Left lobe of liver (tissue), 2 donors: ENCODE data around the gene STXBP5. TPM values are rescaled to one million over a fixed set of nuclear protein-coding genes. Genes with fewer than 3 reads are reported as not detected.

Experiments used
- ATAC-seq: fragments of 200-7000 bp; cut with Tn5 transposase; one replicate; pipeline ENCODE4 v1.9.1; 2020; ENCODE audit warnings: mild to moderate bottlenecking, moderate library complexity
- DNase-seq: peaks from one replicate; pipeline ENCODE4 v3.0.0-alpha.2; 2020; ENCODE audit warnings: low spot score
- total RNA-seq: library from RNA; stranded (reverse); gene quantifications from one replicate; pipeline ENCODE4 v1.2.1, GENCODE V29; 2021
- donor health status: DM: no; HTN: no; CAD: no; lungs with moderate emphysema.
- donor health status: DM: no; HTN: yes; CAD: no.

The STXBP5 gene
- 3.7 TPM for total RNA-seq

DNA sequence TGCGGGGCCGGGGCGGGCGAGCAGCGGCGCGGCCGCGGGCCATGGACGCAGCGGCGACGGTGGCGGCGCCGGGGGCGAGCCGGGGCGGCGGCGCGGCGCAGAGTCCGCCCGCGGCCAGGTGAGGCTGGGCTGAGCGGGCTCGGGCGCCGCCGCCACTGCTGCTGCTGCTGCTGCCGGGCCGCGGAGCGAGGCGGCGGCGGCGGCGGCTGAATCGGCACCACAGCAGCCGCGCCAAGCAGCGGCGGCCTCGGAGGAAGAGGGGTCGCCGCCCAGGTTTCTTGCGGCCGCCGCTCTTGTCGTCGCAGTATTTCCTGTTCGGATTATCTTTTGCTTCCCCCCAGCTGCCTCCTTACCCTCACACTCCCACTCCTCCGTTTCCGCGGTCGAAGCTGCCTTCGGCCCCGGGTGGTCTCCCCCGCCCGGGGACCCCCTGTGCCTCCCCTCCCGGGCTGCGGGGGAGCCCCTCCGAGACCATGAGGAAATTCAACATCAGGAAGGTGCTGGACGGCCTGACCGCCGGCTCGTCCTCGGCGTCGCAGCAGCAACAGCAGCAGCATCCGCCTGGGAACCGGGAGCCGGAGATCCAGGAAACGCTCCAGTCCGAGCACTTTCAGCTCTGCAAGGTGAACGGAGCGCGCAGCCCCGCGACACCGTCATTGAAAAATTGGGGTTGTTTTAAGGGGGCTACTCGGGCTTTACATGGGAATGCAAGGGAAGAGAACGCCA, at the start of gene STXBP5:
Gene STXBP5, plus strand, starts transcription at position 358 of the 726 bp plus-strand sequence. Its CDS starts 116 bp downstream, at position 474.
- ATAC-seq (peak; percentile 54), DNase-seq (peak; percentile 64)

DNA sequence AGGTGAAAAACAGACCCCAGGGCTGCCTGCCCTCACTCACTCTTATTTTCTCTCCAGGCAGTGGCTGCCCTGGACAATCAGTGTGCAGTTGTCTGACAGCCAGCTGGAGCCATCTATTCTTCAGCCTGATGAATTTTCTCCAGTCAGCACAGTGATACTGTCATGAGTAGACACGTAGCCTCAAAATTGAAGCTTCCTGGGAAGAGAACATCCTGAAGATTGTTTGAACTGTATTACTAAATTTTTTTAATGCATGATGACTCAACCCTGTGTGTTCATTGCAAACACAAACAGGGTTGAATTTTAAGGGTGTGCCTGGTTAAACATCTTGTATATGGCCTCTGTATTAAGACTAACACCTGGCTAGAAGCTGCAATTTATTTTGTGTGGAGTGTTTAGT, 49.8 kb upstream of the STXBP5 start:
- no peak for ATAC-seq
- no peak for DNase-seq

GRCh38 chr6:147156218-147156617, 48.0 kb upstream of the STXBP5 start:
- ATAC-seq, result no peak
- DNase-seq, result no peak

- no peak for ATAC-seq
- no peak for DNase-seq
These were observed 47.3 kb upstream of the STXBP5 start for GRCh38 chr6:147156799-147157382.

- DNase-seq, result no peak
- ATAC-seq, result no peak
These were observed 46.3 kb upstream of the STXBP5 start for GRCh38 chr6:147157930-147158329.

- no peak for ATAC-seq
- DNase-seq, result no peak
These were observed 45.3 kb upstream of the STXBP5 start for GRCh38 chr6:147158881-147159280.

GRCh38 chr6:147159536-147160374, 44.5 kb upstream of the STXBP5 start:
- DNase-seq (no peak), ATAC-seq (no peak)

DNA sequence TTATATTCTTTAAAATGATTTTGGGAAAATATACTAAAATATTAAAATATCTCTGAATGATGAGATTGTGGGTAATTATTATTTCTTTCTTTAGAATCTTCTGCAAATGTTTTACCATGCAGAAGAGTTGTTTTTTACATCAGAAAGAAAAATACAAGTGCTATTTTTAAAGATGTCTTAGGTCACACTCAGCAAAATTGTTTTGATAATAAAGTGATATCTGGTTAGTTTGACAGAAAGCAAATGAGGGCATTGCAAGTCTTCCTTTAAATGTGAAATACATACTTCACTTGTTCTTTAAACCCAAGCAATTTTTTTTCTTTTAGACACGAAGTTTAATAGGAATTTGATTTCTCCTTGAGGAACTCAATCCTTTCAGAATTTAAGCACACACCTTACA, 43.6 kb upstream of the STXBP5 start:
- DNase-seq (no peak), ATAC-seq (no peak)

DNA sequence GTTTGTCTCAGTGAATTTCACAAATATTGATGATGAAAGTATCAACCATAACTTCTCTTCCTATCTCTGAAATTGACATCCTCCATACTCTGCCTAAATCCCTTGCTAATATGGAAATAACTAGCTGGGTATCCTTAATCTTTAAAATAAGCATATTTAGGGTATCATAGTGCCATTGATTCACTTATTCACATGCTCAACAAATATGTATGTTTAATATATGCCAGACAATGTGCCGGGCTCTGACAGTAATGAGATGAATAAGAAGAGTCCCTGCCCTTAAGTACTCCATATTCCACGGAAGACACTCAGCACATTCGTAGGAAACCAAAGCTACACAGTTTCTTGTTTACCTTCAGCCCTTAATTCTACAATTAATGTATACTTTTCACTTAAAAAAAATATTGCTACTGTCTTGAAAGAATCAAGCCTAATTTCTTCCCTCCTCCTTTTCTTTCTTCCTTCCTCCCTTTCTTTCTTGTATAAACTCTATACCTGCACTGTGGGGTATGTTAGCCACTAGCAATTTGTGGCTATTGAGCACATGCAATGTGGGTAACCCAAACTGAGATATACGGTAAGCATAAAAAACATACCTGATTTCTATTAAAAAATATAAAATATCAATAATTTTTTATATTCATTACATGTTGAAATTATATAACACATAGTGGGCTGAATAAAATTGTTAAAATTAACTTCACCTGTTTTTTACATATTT, 42.8 kb upstream of the STXBP5 start:
- ATAC-seq, result no peak

DNA sequence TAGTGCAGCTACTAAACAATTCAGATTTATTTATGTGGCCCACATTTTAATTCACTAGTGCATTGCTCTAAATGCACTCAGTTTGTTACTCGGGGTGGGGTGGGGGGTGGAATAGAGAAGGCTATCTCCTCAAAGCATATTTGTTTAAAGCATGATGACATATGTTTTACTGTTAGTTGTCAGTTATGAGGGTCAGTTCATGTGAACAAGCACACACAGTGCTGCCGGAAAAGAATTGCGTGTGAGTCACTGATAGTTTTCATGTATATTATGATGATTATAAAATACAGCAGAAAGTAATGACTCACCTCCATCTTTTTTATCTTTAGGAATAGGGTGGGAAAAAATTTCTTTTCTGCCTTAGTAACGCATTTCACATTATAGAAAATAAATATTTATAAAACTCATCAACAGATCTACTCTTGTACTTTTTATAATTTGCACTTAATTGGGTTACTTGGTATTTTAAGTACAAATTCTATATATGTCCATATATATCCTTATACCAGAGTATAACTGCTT, 42.2 kb upstream of the STXBP5 start:
- no peak for ATAC-seq

More for the DNA sequence above, 42.8 kb upstream of the STXBP5 start:
- no peak for DNase-seq

GRCh38 chr6:147164761-147165160, 39.5 kb upstream of the STXBP5 start:
- no peak for ATAC-seq

More for the DNA sequence above, 42.2 kb upstream of the STXBP5 start:
- DNase-seq, result no peak

DNA sequence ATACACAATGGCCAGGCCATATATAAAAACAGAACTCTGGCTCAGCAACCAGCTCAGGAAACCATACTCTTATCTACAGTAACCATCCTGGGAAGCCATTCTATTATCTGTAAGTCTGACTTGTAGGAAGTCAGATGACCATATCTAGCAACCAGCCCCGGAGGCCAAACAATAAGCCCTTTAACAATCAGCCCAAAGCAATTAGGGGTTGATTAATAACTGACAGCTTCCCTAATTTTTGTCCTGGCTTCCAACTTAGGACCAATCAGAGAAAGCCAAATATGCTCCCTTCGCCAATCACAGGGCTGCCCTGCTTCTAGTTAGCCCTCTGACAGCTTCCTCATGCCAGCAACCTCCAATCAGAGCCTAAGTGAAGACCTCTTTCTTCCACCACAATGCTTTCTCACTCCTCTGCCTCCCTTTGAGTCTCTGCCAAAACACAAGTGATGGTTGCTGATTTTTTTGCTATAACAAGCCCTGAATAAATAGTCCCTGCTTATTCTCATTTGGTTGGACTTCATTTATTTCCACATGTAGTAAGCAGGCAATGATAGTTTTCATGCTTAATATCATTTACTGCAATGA, 37.8 kb upstream of the STXBP5 start:
- no peak for DNase-seq
- ATAC-seq, result no peak

More at GRCh38 chr6:147164761-147165160, 39.5 kb upstream of the STXBP5 start:
- no peak for DNase-seq

DNA sequence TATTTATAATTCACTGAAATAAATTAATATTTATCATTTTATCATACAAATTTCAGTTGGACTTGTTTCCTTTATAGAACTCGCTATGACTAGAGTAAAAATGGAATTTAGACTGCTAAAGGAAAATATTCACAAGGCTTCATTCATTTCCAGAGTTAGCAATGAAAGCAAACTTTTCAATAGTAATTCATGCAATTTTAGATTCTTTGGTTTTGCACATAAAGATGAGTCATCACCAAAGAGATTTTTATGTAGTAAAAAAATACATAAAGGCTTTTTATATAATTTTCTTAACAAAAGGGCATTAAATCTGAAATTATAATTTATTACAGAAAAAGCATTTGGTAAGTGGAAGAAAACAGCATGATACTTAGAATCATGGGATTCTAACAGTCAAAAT, 37.2 kb upstream of the STXBP5 start:
- DNase-seq (no peak), ATAC-seq (no peak)

DNA sequence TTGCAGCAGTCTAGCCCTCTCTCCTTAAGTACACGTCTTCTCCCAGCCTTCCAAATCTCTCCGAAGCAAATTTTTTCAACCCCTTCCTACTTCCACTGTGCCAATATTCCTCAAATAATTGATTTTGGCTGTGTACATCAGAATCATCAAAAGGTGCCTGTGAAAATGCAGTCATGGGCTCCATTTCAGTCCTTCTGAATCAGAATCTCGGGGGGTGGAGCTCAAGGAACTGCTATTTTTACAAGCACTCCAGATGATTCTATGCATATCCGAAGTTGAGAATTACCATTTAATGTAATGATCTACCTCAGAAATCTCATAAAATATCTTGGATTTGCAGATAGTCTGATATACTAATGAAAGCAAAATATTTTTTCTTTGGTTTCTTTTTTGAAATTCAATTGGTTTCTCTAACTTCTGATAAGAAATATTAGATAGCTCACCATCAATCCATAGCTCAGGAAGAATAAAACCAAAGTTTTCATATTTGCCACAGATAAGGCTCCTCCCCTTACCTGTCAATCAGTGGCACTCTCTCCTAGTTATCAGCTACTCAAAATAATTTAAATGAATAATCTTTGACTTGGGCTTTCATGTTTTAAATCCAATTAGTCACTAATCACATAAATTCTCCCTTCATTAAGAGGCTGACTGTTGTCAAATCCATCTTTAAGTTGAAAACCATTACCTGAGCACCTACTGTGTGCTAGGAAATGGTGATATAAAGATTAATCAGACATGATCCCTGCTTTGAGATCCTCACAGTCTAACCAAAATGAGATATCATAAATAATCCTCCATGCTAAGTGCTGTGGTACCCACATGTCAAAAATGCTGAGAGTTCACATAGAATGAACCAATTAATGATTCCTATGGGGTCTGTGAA, 36.4 kb upstream of the STXBP5 start:
- ATAC-seq (no peak), DNase-seq (no peak)

GRCh38 chr6:147169529-147169928, 34.7 kb upstream of the STXBP5 start:
- DNase-seq (no peak), ATAC-seq (no peak)

DNA sequence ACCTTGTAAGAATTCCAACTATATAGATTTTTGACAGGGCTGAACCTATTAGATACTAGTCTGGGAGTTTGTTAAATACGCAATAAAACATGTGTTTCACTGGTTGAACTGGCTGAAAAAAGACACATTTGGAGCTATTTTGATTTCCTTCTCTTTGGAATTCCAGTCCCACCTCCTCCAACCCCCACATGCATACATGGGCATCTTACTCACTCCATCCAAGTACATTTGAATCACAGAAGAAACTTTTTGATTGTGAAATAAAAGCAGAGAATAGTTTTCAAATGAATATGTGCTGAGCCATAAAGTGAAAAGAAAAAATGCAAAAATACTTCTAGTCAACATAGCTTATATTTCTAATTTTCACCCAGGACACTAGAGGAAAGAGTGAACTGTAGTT, 33.9 kb upstream of the STXBP5 start:
- DNase-seq (no peak), ATAC-seq (no peak)

GRCh38 chr6:147173140-147173539, 31.1 kb upstream of the STXBP5 start:
- DNase-seq (no peak), ATAC-seq (no peak)

DNA sequence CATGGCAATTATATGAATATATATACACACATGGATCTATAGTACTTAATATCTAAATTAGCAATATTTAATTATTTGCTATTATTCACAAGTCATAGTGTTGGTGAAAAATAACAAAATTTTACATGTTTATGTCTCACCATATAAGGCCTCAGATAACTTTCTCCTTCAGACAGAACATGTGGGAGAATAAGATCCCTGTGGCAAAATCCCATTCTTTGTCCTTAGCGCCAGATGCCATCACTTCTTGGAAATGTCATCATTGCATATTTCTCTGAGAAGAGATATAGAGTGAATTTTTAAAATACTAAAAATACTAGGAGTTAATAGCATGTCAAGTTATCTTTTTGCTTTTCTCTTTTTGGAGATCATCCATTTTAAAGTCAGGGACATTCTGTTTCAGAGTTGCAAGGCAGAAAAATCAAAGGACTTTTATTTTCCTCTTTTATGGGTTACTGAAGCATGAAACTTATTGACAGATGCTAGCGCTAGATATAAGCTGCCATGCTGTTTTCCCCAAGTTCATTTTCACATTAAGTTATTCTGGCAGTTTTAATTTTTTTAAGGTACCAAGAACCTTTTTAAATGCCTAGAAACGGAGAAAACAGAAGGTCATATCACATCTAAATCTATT, 30.4 kb upstream of the STXBP5 start:
- DNase-seq (no peak), ATAC-seq (no peak)

DNA sequence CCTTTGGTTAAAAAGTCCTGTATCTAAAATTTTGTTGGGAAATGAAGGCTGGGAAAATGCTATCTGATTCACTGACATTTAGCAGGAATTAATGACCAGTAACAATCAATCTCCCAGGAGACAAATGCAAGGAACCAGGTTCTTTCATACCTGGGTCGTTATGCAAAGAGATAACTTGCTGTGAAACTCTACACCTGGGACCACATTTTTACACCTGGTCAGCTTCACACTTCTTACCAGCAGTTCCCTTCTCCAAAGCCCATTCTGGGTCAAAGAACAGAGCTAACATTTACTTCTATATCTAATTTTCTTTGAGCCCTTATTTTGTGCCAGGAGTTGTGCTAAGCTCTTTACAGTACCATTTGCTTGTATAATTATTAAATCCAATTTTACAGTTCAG, 27.4 kb upstream of the STXBP5 start:
- no peak for ATAC-seq
- no peak for DNase-seq
